ENCODE measurements around the gene COX5B.
"Not testable (repeated sequence)": the region's sequence is repeated elsewhere in the genome, so short reads cannot be mapped to it uniquely, and the experiment has no call there.

DNA sequence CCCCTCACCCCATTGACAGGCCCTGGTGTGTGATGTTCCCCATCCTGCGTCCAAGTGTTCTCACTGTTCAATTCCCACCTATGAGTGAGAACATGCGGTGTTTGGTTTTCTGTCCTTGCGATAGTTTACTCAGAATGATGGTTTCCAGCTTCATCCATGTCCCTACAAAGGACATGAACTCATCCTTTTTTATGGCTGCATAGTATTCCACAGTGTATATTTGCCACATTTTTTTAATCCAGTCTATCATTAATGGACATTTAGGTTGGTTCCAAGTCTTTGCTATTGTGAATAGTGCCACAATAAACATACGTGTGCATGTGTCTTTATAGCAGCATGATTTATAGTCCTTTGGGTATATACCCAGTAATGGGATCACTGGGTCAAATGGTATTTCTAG, 49.7 kb upstream of the COX5B start:
- TF ChIP-seq, protein P1, sequence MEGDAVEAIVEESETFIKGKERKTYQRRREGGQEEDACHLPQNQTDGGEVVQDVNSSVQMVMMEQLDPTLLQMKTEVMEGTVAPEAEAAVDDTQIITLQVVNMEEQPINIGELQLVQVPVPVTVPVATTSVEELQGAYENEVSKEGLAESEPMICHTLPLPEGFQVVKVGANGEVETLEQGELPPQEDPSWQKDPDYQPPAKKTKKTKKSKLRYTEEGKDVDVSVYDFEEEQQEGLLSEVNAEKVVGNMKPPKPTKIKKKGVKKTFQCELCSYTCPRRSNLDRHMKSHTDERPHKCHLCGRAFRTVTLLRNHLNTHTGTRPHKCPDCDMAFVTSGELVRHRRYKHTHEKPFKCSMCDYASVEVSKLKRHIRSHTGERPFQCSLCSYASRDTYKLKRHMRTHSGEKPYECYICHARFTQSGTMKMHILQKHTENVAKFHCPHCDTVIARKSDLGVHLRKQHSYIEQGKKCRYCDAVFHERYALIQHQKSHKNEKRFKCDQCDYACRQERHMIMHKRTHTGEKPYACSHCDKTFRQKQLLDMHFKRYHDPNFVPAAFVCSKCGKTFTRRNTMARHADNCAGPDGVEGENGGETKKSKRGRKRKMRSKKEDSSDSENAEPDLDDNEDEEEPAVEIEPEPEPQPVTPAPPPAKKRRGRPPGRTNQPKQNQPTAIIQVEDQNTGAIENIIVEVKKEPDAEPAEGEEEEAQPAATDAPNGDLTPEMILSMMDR (conservative IDR thresholded peaks at IDR 0.05; ENCODE audit: low read length): not testable (repeated sequence)
- not testable (repeated sequence) for TF ChIP-seq EZH2phosphoT487 (IDR thresholded peaks at IDR 0.05; ENCODE audit: borderline replicate concordance, low read depth, low read length)

Data from OCI-LY7 (cell line).